Panc1 (cell line): ENCODE results near the gene PPP1R9B. TPM values are rescaled to one million over a fixed set of nuclear protein-coding genes. Genes with fewer than 3 reads are reported as not detected.

Experiments used
- ATAC-seq: fragments of 200-7000 bp; cut with Tn5 transposase; 2 replicates; pipeline ENCODE4 v1.9.1; 2020; ENCODE audit warnings: mild to moderate bottlenecking, moderate library complexity
- BruUV-seq: library from RNA; stranded (reverse); fragments of 400-500 nt; replicated peaks from 2 replicates; lab custom pipeline; 2021; lab: Mats Ljungman, UMichigan
- CTCF ChIA-PET: fragments of 300-600 bp; sonication (Branson Sonifier 250); formaldehyde crosslinking; loops from one replicate; lab custom pipeline; 2022; ENCODE audit warnings: antibody characterized with exemption; lab: Charles Lee
- POLR2A ChIA-PET: fragments of 300-600 bp; sonication (Branson Sonifier 250); formaldehyde crosslinking; loops from one replicate; lab custom pipeline; 2022; ENCODE audit warnings: antibody characterized with exemption; lab: Charles Lee
- DNase-seq: peaks from one replicate; pipeline ENCODE4 v3.0.0-alpha.2; 2010; ENCODE audit warnings: low read depth, low spot score
- H3K27ac ChIP-seq: 2 replicates; pipeline ENCODE4 v1.5.1; 2011; ENCODE audit warnings: mild to moderate bottlenecking, low read length, inconsistent platforms
- H3K27me3 ChIP-seq: fragments of 200-500 bp; sonication (Bioruptor generic); 2 replicates; pipeline ENCODE4 v1.6.0; 2014; ENCODE audit warnings: low read length, inconsistent platforms; ENCODE audit not compliant: control insufficient read depth, insufficient read depth
- H3K36me3 ChIP-seq: fragments of 200-500 bp; sonication (Bioruptor generic); 2 replicates; pipeline ENCODE4 v1.5.1; 2014; ENCODE audit warnings: inconsistent platforms, mild to moderate bottlenecking, low read length, moderate library complexity; ENCODE audit not compliant: control insufficient read depth, insufficient read depth
- H3K4me1 ChIP-seq: 2 replicates; pipeline ENCODE4 v1.5.1; 2011; ENCODE audit warnings: inconsistent platforms, mild to moderate bottlenecking, low read length, moderate library complexity; ENCODE audit not compliant: control insufficient read depth, insufficient read depth
- H3K4me3 ChIP-seq, 2 experiments: 2 replicates each; pipeline ENCODE4 v1.5.1; 2011 to 2012; ENCODE audit warnings: low read depth in 2 of 2, low read length in 2 of 2, mild to moderate bottlenecking in 2 of 2, inconsistent platforms in 1 of 2, moderate library complexity in 1 of 2
- H3K9me3 ChIP-seq: fragments of 200-500 bp; sonication (Bioruptor generic); 2 replicates; pipeline ENCODE4 v1.5.1; 2014; ENCODE audit warnings: low read depth, mild to moderate bottlenecking, inconsistent platforms, low read length, moderate library complexity; ENCODE audit not compliant: control insufficient read depth, insufficient read depth
- POLR2AphosphoS5 ChIP-seq: IDR thresholded peaks from 2 replicates; pipeline ENCODE4 v1.6.1; 2012; ENCODE audit warnings: mild to moderate bottlenecking, low read depth, low read length, moderate library complexity
- SIN3A ChIP-seq: IDR thresholded peaks from 2 replicates; pipeline ENCODE4 v1.6.1; 2012; ENCODE audit warnings: low read depth, mild to moderate bottlenecking, low read length, moderate library complexity, borderline replicate concordance; ENCODE audit not compliant: insufficient read depth
- TCF7L2 ChIP-seq: IDR thresholded peaks from 2 replicates; pipeline ENCODE4 v1.6.1; 2011; ENCODE audit warnings: mild to moderate bottlenecking, low read depth, low read length, inconsistent platforms
- in situ Hi-C: cut with HindIII; loops from 2 replicates; pipeline ENCODE4 v1.10.0; 2016; ENCODE audit warnings: low sequenced_read_pairs, low pct_unique_long_range_greater_than_20kb
- intact Hi-C: fragments of 100-400 bp; cut with micrococcal nuclease; formaldehyde crosslinking; loops from one replicate; pipeline ENCODE4 v1.10.0; 2022; ENCODE audit not compliant: unreplicated experiment
- total RNA-seq: library from RNA; stranded (reverse); gene quantifications from one replicate; pipeline ENCODE4 v1.2.1, GENCODE V29; 2021; ENCODE audit not compliant: unreplicated experiment
- TF ChIP-seq, protein P1 (sequence below): fragments of 450-650 bp; IDR thresholded peaks from 2 replicates; pipeline ENCODE4 v1.5.1; 2017; ENCODE audit warnings: mild to moderate bottlenecking
- TF ChIP-seq, protein P2 (sequence below), 2 experiments: IDR thresholded peaks; 2 replicates each; pipeline ENCODE4 v1.6.1; 2011 to 2012; ENCODE audit warnings: low read depth in 2 of 2, control low read depth in 1 of 2, low read length in 1 of 2, mild to moderate bottlenecking in 1 of 2, moderate library complexity in 1 of 2; ENCODE audit not compliant: insufficient read depth in 1 of 2

Gene PPP1R9B
- total RNA-seq, 1 experiment from 2014 or later, result 114 TPM

DNA sequence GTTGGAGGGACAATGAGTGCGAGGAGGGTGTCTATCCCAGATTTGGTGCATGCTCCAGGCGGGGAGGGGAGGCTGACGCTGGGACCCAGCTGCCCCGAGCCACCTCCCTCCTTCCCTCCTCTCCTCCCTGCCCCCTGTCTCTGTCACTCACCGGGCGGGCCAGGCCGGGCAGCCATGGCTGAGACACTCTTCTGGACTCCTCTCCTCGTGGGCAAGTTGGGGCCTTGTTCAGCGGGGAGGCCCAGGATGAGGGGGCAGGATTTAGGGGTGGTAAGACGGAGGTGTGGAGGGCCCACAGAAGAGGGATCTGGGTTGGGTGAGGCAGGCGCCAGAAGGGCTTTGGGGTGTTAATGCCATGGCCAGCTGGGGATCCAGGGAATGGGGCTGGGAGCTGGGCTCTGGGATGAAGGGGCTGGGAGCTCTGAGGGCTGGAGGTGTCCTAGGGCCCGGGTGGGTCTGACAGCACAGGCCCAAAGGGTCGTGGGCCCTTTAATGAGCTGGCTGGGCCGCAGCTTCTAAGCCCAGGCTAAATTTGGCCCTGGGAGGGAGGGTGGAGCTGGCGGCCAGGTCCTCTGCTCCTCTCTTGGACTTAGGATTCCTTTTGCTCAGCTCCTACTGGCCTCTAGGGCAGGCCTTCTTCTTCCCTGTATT lies 15.5 kb upstream of the PPP1R9B start, which contains the start of gene SGCA:
Gene SGCA (plus strand): TSS at position 139 of the 651 bp plus-strand sequence. CDS start 36 bp downstream, at position 175.
- in situ Hi-C loops (no loop called here), intact Hi-C loops (no loop called here)
- CTCF ChIA-PET, result interaction anchor here (0.6 to 1.3 kb wide), 2 partner anchors 9 to 15 kb away, joined by 3 to 4 read pairs; partner anchors contain the start of gene PPP1R9B
- POLR2A ChIA-PET, result no interaction called here
- Histone ChIP-seq H3K27ac (no peak within 1 kb of the TSS), H3K36me3 (no peaks in the 10 kb centered on the region), H3K4me1 (peaks cover 6% of the 10 kb centered on the region; the same call in 1 of the 2 replicates), H3K9me3 (no peaks in the 10 kb centered on the region), H3K4me3 (no peak within 1 kb of the TSS), H3K27me3 (no peaks in the 10 kb centered on the region)
- ATAC-seq (no peak), DNase-seq (no peak)
- no TSS peak for BruUV-seq
- TF ChIP-seq, protein P1, sequence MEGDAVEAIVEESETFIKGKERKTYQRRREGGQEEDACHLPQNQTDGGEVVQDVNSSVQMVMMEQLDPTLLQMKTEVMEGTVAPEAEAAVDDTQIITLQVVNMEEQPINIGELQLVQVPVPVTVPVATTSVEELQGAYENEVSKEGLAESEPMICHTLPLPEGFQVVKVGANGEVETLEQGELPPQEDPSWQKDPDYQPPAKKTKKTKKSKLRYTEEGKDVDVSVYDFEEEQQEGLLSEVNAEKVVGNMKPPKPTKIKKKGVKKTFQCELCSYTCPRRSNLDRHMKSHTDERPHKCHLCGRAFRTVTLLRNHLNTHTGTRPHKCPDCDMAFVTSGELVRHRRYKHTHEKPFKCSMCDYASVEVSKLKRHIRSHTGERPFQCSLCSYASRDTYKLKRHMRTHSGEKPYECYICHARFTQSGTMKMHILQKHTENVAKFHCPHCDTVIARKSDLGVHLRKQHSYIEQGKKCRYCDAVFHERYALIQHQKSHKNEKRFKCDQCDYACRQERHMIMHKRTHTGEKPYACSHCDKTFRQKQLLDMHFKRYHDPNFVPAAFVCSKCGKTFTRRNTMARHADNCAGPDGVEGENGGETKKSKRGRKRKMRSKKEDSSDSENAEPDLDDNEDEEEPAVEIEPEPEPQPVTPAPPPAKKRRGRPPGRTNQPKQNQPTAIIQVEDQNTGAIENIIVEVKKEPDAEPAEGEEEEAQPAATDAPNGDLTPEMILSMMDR, result no peak
- TF ChIP-seq POLR2AphosphoS5 (no peak), TCF7L2 (no peak), SIN3A (no peak)
- TF ChIP-seq, protein P2, sequence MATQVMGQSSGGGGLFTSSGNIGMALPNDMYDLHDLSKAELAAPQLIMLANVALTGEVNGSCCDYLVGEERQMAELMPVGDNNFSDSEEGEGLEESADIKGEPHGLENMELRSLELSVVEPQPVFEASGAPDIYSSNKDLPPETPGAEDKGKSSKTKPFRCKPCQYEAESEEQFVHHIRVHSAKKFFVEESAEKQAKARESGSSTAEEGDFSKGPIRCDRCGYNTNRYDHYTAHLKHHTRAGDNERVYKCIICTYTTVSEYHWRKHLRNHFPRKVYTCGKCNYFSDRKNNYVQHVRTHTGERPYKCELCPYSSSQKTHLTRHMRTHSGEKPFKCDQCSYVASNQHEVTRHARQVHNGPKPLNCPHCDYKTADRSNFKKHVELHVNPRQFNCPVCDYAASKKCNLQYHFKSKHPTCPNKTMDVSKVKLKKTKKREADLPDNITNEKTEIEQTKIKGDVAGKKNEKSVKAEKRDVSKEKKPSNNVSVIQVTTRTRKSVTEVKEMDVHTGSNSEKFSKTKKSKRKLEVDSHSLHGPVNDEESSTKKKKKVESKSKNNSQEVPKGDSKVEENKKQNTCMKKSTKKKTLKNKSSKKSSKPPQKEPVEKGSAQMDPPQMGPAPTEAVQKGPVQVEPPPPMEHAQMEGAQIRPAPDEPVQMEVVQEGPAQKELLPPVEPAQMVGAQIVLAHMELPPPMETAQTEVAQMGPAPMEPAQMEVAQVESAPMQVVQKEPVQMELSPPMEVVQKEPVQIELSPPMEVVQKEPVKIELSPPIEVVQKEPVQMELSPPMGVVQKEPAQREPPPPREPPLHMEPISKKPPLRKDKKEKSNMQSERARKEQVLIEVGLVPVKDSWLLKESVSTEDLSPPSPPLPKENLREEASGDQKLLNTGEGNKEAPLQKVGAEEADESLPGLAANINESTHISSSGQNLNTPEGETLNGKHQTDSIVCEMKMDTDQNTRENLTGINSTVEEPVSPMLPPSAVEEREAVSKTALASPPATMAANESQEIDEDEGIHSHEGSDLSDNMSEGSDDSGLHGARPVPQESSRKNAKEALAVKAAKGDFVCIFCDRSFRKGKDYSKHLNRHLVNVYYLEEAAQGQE (IDR thresholded peaks at IDR 0.05; ENCODE audit: insufficient read depth in 1 of 2, low read depth in 2 of 2, low read length in 1 of 2), result no peak

DNA sequence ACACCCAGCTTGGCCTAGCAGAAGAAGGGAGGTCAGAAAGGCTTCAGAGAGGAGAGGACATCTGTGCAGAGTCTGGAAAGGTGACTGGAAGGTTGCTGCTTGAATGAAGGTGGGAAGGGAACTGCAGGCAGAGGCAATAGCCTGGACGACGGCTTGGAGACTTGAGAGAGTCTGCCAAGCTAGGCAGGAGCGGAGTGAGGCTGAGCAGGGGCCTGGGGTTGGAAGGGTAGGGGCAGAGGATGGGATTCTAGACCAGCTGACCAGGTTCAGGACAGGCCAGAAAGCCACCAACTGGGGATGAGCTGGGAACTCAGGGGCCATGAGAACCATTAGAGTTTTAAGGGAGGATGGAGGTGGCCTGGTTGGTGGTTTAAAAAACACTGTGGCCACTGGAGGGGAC lies 15.0 kb upstream of the PPP1R9B start:
- H3K27ac ChIP-seq, result no peak overlapping the region
- TF ChIP-seq TCF7L2 (no peak), POLR2AphosphoS5 (no peak), SIN3A (no peak)
- TF ChIP-seq, protein P2 (IDR thresholded peaks at IDR 0.05; ENCODE audit: insufficient read depth in 1 of 2, low read depth in 2 of 2, low read length in 1 of 2), result no peak
- TF ChIP-seq, protein P1, result no peak
- CTCF ChIA-PET, result interaction anchor here (0.6 to 1.3 kb wide), 2 partner anchors 14 to 79 kb away, joined by 4 read pairs; partner anchors contain the start of gene PPP1R9B
- H3K27me3 ChIP-seq, result no peaks in the 10 kb centered on the region
- H3K4me1 ChIP-seq, result peaks cover 6% of the 10 kb centered on the region; the same call in 1 of the 2 replicates
- intact Hi-C loops, result no loop called here
- in situ Hi-C loops, result no loop called here
- no peaks in the 10 kb centered on the region for H3K9me3 ChIP-seq
- H3K36me3 ChIP-seq, result no peaks in the 10 kb centered on the region
- POLR2A ChIA-PET, result no interaction called here
- H3K4me3 ChIP-seq, result no peak overlapping the region
- DNase-seq, result no peak
- no TSS peak for BruUV-seq
- no peak for ATAC-seq
